GM12864 (cell line): ENCODE results near the gene TMC5.

ENCODE experiments used
- DNase-seq: peaks from one replicate; pipeline ENCODE4 v3.0.0-alpha.2; 2011; ENCODE audit warnings: low read depth
- H3K4me3 ChIP-seq: 2 replicates; pipeline ENCODE4 v1.5.1; 2011; ENCODE audit warnings: mild to moderate bottlenecking, low read depth, low read length, control low read depth
- CTCF ChIP-seq: IDR thresholded peaks from 2 replicates; pipeline ENCODE4 v1.5.1; 2011; ENCODE audit warnings: low read depth, mild to moderate bottlenecking, moderate library complexity, low read length, control low read depth, inconsistent platforms; ENCODE audit errors: missing control alignments

Gene TMC5

GRCh38 chr16:19438739-19439138, 21.1 kb downstream of the TMC5 start:
- DNase-seq: no peak
- no peak for TF ChIP-seq CTCF

GRCh38 chr16:19439483-19439882, 21.8 kb downstream of the TMC5 start:
- TF ChIP-seq CTCF: no peak

More at GRCh38 chr16:19438739-19439138, 21.1 kb downstream of the TMC5 start:
- H3K4me3 ChIP-seq: no peak overlapping the region

GRCh38 chr16:19443659-19444058, 26.0 kb downstream of the TMC5 start:
- no peak overlapping the region for H3K4me3 ChIP-seq
- no peak for DNase-seq
- no peak for TF ChIP-seq CTCF

More at GRCh38 chr16:19439483-19439882, 21.8 kb downstream of the TMC5 start:
- no peak overlapping the region for H3K4me3 ChIP-seq
- DNase-seq: no peak

- no peak for TF ChIP-seq CTCF
- DNase-seq: no peak
- H3K4me3 ChIP-seq: no peak overlapping the region
Measured at GRCh38 chr16:19446300-19446846, 28.7 kb downstream of the TMC5 start.

GRCh38 chr16:19446886-19447285, 29.2 kb downstream of the TMC5 start:
- DNase-seq: no peak
- no peak for TF ChIP-seq CTCF
- no peak overlapping the region for H3K4me3 ChIP-seq

- TF ChIP-seq CTCF: no peak
- no peak for DNase-seq
- H3K4me3 ChIP-seq: no peak overlapping the region
Measured at GRCh38 chr16:19450186-19450585, 32.5 kb downstream of the TMC5 start.

- H3K4me3 ChIP-seq: no peak overlapping the region
- DNase-seq: no peak
- no peak for TF ChIP-seq CTCF
Measured at GRCh38 chr16:19458722-19459379, 41.2 kb downstream of the TMC5 start.
